HUES64 (cell line): ENCODE data around the gene ANKRD16.

Experiments used
- H3K27ac ChIP-seq: 2 replicates; pipeline ENCODE4 v1.7.0; 2013; ENCODE audit warnings: low read depth, low read length, inconsistent platforms
- H3K27me3 ChIP-seq: 2 replicates; pipeline ENCODE4 v1.6.1; 2013; ENCODE audit warnings: mild to moderate bottlenecking, low read length; ENCODE audit not compliant: insufficient read depth
- H3K36me3 ChIP-seq: 2 replicates; pipeline ENCODE4 v1.6.1; 2013; ENCODE audit warnings: mild to moderate bottlenecking, low read length; ENCODE audit not compliant: insufficient read depth
- H3K4me1 ChIP-seq: 2 replicates; pipeline ENCODE4 v1.6.1; 2013; ENCODE audit warnings: mild to moderate bottlenecking, low read length, moderate library complexity; ENCODE audit not compliant: insufficient read depth
- H3K4me3 ChIP-seq: 2 replicates; pipeline ENCODE4 v1.5.1; 2013; ENCODE audit warnings: mild to moderate bottlenecking, low read length, moderate library complexity
- H3K9ac ChIP-seq: 2 replicates; pipeline ENCODE4 v1.6.1; 2013; ENCODE audit warnings: mild to moderate bottlenecking, low read depth, low read length
- H3K9me3 ChIP-seq: 2 replicates; pipeline ENCODE4 v1.6.1; 2013; ENCODE audit warnings: low read depth, low read length; ENCODE audit not compliant: insufficient read depth
- WGBS: fragments of 150-250, 120-280 bp; methylation state at CpG from one replicate; pipeline ENCODE4 v1.1.7; 2013; ENCODE audit warnings: missing lambda C conversion rate; 5-methylcytosine and 5-hydroxymethylcytosine counted together

ANKRD16 gene

GRCh38 chr10:5814110-5815107, 75.3 kb downstream of the ANKRD16 start:
- WGBS, result 26% methylated on average over 10 of the region's 12 CpGs
- H3K9me3 ChIP-seq, result no peaks in the 10 kb centered on the region
- H3K4me1 ChIP-seq, result peaks cover 26% of the 10 kb centered on the region

GRCh38 chr10:5813341-5814109, 76.2 kb downstream of the ANKRD16 start, which contains the start of gene GDI2:
GDI2 (minus strand) TSS chr10:5813434; CDS start chr10:5813258, 176 bp downstream.
- peaks cover 26% of the 10 kb centered on the region for H3K4me1 ChIP-seq
- WGBS, result under 1% methylated on average over 77 of the region's 77 CpGs

More at GRCh38 chr10:5814110-5815107, 75.3 kb downstream of the ANKRD16 start:
- Histone ChIP-seq H3K4me3 (peak overlapping the region; percentile 97), H3K27ac (peak overlapping the region; percentile 96), H3K27me3 (no peaks in the 10 kb centered on the region), H3K36me3 (peaks cover 3% of the 10 kb centered on the region), H3K9ac (peak overlapping the region; percentile 99)

GRCh38 chr10:5813091-5813340, 76.7 kb downstream of the ANKRD16 start:
- peaks cover 12% of the 10 kb centered on the region for H3K36me3 ChIP-seq
- peak overlapping the region; percentile 96 for H3K27ac ChIP-seq
- peaks cover 26% of the 10 kb centered on the region for H3K4me1 ChIP-seq
- no peaks in the 10 kb centered on the region for H3K9me3 ChIP-seq
- under 1% methylated on average over 29 of the region's 29 CpGs for WGBS
- peak overlapping the region; percentile 97 for H3K4me3 ChIP-seq
- peak overlapping the region; percentile 99 for H3K9ac ChIP-seq
- H3K27me3 ChIP-seq, result no peaks in the 10 kb centered on the region

More at GRCh38 chr10:5813341-5814109, 76.2 kb downstream of the ANKRD16 start, which contains the start of gene GDI2:
- no peaks in the 10 kb centered on the region for H3K9me3 ChIP-seq
- H3K4me3 ChIP-seq, result peak within 1 kb of the TSS; percentile 97
- H3K27me3 ChIP-seq, result no peaks in the 10 kb centered on the region
- peaks cover 7% of the 10 kb centered on the region for H3K36me3 ChIP-seq
- H3K9ac ChIP-seq, result peak within 1 kb of the TSS; percentile 99
- peak within 1 kb of the TSS; percentile 96 for H3K27ac ChIP-seq

GRCh38 chr10:5812283-5813090, 77.2 kb downstream of the ANKRD16 start:
- peaks cover 17% of the 10 kb centered on the region for H3K36me3 ChIP-seq
- peak overlapping the region; percentile 97 for H3K4me3 ChIP-seq
- WGBS, result under 1% methylated on average over 49 of the region's 49 CpGs
- H3K4me1 ChIP-seq, result peaks cover 26% of the 10 kb centered on the region
- peak overlapping the region; percentile 99 for H3K9ac ChIP-seq
- H3K27me3 ChIP-seq, result no peaks in the 10 kb centered on the region
- H3K9me3 ChIP-seq, result no peaks in the 10 kb centered on the region
- H3K27ac ChIP-seq, result peak overlapping the region; percentile 96
